Measurements from ENCODE around the gene SAMSN1.
"Not testable (repeated sequence)": the region's sequence is repeated elsewhere in the genome, so short reads cannot be mapped to it uniquely, and the experiment has no call there.

The SAMSN1 gene

GRCh38 chr21:14562959-14563358, 16.8 kb upstream of the SAMSN1 start:
- DNase-seq: no peak

- DNase-seq: no peak
Observed at GRCh38 chr21:14560555-14560954, 14.4 kb upstream of the SAMSN1 start.

GRCh38 chr21:14560139-14560538, 14.0 kb upstream of the SAMSN1 start:
- DNase-seq: no peak

GRCh38 chr21:14559102-14559501, 13.0 kb upstream of the SAMSN1 start:
- DNase-seq: no peak

- DNase-seq: no peak
Observed at GRCh38 chr21:14557413-14557812, 11.3 kb upstream of the SAMSN1 start.

- no peak for DNase-seq
Observed at GRCh38 chr21:14554948-14555347, 8.8 kb upstream of the SAMSN1 start.

GRCh38 chr21:14553422-14553821, 7.3 kb upstream of the SAMSN1 start:
- DNase-seq: no peak

GRCh38 chr21:14551741-14552140, 5.6 kb upstream of the SAMSN1 start:
- DNase-seq: no peak

- DNase-seq: peak; percentile 43
Observed at GRCh38 chr21:14550135-14550534, 4.0 kb upstream of the SAMSN1 start.

GRCh38 chr21:14548779-14549178, 2.7 kb upstream of the SAMSN1 start:
- no peak for DNase-seq

GRCh38 chr21:14547834-14548513, 1.9 kb upstream of the SAMSN1 start:
- no peak for DNase-seq

- not testable (repeated sequence) for DNase-seq
Observed at GRCh38 chr21:14546719-14547118, 604 bp upstream of the SAMSN1 start.

GRCh38 chr21:14543983-14544382, 2.1 kb downstream of the SAMSN1 start:
- DNase-seq: no peak

GRCh38 chr21:14542638-14543037, 3.5 kb downstream of the SAMSN1 start:
- no peak for DNase-seq

- DNase-seq: peak; percentile 54
Observed at GRCh38 chr21:14541841-14542490, 4.1 kb downstream of the SAMSN1 start.

- no peak for DNase-seq
Observed at GRCh38 chr21:14538483-14538882, 7.6 kb downstream of the SAMSN1 start.

- no peak for DNase-seq
Observed at GRCh38 chr21:14536929-14537328, 9.2 kb downstream of the SAMSN1 start.

- DNase-seq: no peak
Observed at GRCh38 chr21:14535702-14536101, 10.4 kb downstream of the SAMSN1 start.

GRCh38 chr21:14533499-14534428, 12.4 kb downstream of the SAMSN1 start:
- peak; percentile 85 for DNase-seq

GRCh38 chr21:14531757-14532316, 14.3 kb downstream of the SAMSN1 start:
- no peak for DNase-seq

GRCh38 chr21:14530592-14530991, 15.5 kb downstream of the SAMSN1 start:
- no peak for DNase-seq

- DNase-seq: no peak
Observed at GRCh38 chr21:14528815-14529214, 17.3 kb downstream of the SAMSN1 start.

Data from central memory CD4-positive, alpha-beta T cell (primary cell).